ENCODE data around the gene PRAMEF10. TPM values are rescaled to one million over a fixed set of nuclear protein-coding genes. Genes with fewer than 3 reads are reported as not detected.
"Not testable (repeated sequence)": the region's sequence is repeated elsewhere in the genome, so short reads cannot be mapped to it uniquely, and the experiment has no call there.

Gene PRAMEF10

GRCh38 chr1:12856786-12857185 is 41.3 kb downstream of the PRAMEF10 start, which contains the start of gene PRAMEF2:
TSS of gene PRAMEF2 (plus strand) at chr1:12857086. CDS start at chr1:12859010, 1,924 bp downstream.
- H3K36me3 ChIP-seq (ENCODE audit: control insufficient read depth, insufficient read depth, low read length); H3K18ac ChIP-seq (ENCODE audit: low read length); H3K27me3 ChIP-seq (ENCODE audit: insufficient read depth, low read length, poor library complexity); H3K79me1 ChIP-seq (ENCODE audit: low read length); H3K4ac ChIP-seq (ENCODE audit: low read depth, low read length); H3K23ac ChIP-seq (ENCODE audit: low read length); H3K4me2 ChIP-seq (ENCODE audit: low read length); H4K8ac ChIP-seq (ENCODE audit: low read depth, low read length); H2BK5ac ChIP-seq (ENCODE audit: low read length); H3K4me1 ChIP-seq (ENCODE audit: control insufficient read depth, low read depth, low read length); H3K9ac ChIP-seq (ENCODE audit: low read length); H4K5ac ChIP-seq (ENCODE audit: low read length); H3K4me3 ChIP-seq (ENCODE audit: low read length); H2AK5ac ChIP-seq (ENCODE audit: low read length); H3K79me2 ChIP-seq (ENCODE audit: control insufficient read depth, insufficient read depth, low read length); H3K27ac ChIP-seq (ENCODE audit: low read depth, low read length); DNase-seq; H3K56ac ChIP-seq (ENCODE audit: low read length); H2BK120ac ChIP-seq (ENCODE audit: low read depth, low read length); H2BK15ac ChIP-seq (replicated peaks; ENCODE audit: low read depth): not testable (repeated sequence)
- WGBS (ENCODE audit: extremely low coverage, insufficient coverage, low lambda C conversion rate) = no CpG with 5 or more reads among the region's 2 CpGs

GRCh38 chr1:12851779-12852178 is 46.3 kb downstream of the PRAMEF10 start:
- Histone ChIP-seq H4K5ac (ENCODE audit: low read length) (no peak overlapping the region), H3K4ac (ENCODE audit: low read depth, low read length) (no peak overlapping the region), H3K36me3 (ENCODE audit: control insufficient read depth, insufficient read depth, low read length) (no peaks in the 10 kb centered on the region), H3K79me1 (ENCODE audit: low read length) (no peaks in the 10 kb centered on the region), H3K4me1 (ENCODE audit: control insufficient read depth, low read depth, low read length) (no peaks in the 10 kb centered on the region), H3K18ac (ENCODE audit: low read length) (no peak overlapping the region), H4K8ac (ENCODE audit: low read depth, low read length) (no peak overlapping the region), H3K27me3 (ENCODE audit: insufficient read depth, low read length, poor library complexity) (no peaks in the 10 kb centered on the region), H2BK120ac (ENCODE audit: low read depth, low read length) (no peak overlapping the region), H2BK15ac (replicated peaks; ENCODE audit: low read depth) (no peak overlapping the region), H3K56ac (ENCODE audit: low read length) (no peak overlapping the region), H3K4me3 (ENCODE audit: low read length) (no peak overlapping the region), H3K79me2 (ENCODE audit: control insufficient read depth, insufficient read depth, low read length) (no peaks in the 10 kb centered on the region), H2AK5ac (ENCODE audit: low read length) (no peak overlapping the region), H2BK5ac (ENCODE audit: low read length) (no peak overlapping the region), H3K9ac (ENCODE audit: low read length) (no peak overlapping the region), H3K27ac (ENCODE audit: low read depth, low read length) (no peak overlapping the region), H3K4me2 (ENCODE audit: low read length) (no peak overlapping the region), H3K23ac (ENCODE audit: low read length) (no peak overlapping the region)
- no CpG with 5 or more reads among the region's 4 CpGs for WGBS (ENCODE audit: extremely low coverage, insufficient coverage, low lambda C conversion rate)
- DNase-seq = no peak

GRCh38 chr1:12848620-12849019 is 49.5 kb downstream of the PRAMEF10 start, which contains the start of gene HNRNPCL1:
TSS of gene HNRNPCL1 (minus strand) at chr1:12848720. CDS start at chr1:12848289, 431 bp downstream.
- not testable (repeated sequence) for H3K36me3 ChIP-seq (ENCODE audit: control insufficient read depth, insufficient read depth, low read length); H4K8ac ChIP-seq (ENCODE audit: low read depth, low read length); DNase-seq; H3K27ac ChIP-seq (ENCODE audit: low read depth, low read length); H3K23ac ChIP-seq (ENCODE audit: low read length); H3K56ac ChIP-seq (ENCODE audit: low read length); H4K5ac ChIP-seq (ENCODE audit: low read length); H3K4me1 ChIP-seq (ENCODE audit: control insufficient read depth, low read depth, low read length); H2BK5ac ChIP-seq (ENCODE audit: low read length); H2AK5ac ChIP-seq (ENCODE audit: low read length); H3K79me2 ChIP-seq (ENCODE audit: control insufficient read depth, insufficient read depth, low read length); H3K79me1 ChIP-seq (ENCODE audit: low read length); H3K4me2 ChIP-seq (ENCODE audit: low read length); H3K9ac ChIP-seq (ENCODE audit: low read length); H2BK120ac ChIP-seq (ENCODE audit: low read depth, low read length); H3K4me3 ChIP-seq (ENCODE audit: low read length); H3K4ac ChIP-seq (ENCODE audit: low read depth, low read length); H3K18ac ChIP-seq (ENCODE audit: low read length); H2BK15ac ChIP-seq (replicated peaks; ENCODE audit: low read depth); H3K27me3 ChIP-seq (ENCODE audit: insufficient read depth, low read length, poor library complexity)
- WGBS (ENCODE audit: extremely low coverage, insufficient coverage, low lambda C conversion rate) = no CpG with 5 or more reads among the region's 7 CpGs

Small RNA genes lying within 50 kb of the gene (small RNA-seq; reads per million reads assigned to genes)
- gene RNU6-1072P (ENCODE audit: insufficient read depth) = not detected

Measured in mesendoderm (in vitro differentiated cells).